ENCODE results near the gene CIART.
"Not testable (repeated sequence)": the region's sequence is repeated elsewhere in the genome, so short reads cannot be mapped to it uniquely, and the experiment has no call there.

Gene CIART, protein sequence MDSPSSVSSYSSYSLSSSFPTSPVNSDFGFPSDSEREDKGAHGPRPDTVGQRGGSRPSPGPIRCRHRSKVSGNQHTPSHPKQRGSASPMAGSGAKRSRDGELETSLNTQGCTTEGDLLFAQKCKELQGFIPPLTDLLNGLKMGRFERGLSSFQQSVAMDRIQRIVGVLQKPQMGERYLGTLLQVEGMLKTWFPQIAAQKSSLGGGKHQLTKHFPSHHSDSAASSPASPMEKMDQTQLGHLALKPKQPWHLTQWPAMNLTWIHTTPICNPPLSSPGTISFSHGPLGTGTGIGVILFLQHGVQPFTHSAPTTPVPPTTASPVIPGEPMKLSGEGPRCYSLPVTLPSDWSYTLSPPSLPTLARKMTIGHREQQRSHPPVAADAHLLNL

DNA sequence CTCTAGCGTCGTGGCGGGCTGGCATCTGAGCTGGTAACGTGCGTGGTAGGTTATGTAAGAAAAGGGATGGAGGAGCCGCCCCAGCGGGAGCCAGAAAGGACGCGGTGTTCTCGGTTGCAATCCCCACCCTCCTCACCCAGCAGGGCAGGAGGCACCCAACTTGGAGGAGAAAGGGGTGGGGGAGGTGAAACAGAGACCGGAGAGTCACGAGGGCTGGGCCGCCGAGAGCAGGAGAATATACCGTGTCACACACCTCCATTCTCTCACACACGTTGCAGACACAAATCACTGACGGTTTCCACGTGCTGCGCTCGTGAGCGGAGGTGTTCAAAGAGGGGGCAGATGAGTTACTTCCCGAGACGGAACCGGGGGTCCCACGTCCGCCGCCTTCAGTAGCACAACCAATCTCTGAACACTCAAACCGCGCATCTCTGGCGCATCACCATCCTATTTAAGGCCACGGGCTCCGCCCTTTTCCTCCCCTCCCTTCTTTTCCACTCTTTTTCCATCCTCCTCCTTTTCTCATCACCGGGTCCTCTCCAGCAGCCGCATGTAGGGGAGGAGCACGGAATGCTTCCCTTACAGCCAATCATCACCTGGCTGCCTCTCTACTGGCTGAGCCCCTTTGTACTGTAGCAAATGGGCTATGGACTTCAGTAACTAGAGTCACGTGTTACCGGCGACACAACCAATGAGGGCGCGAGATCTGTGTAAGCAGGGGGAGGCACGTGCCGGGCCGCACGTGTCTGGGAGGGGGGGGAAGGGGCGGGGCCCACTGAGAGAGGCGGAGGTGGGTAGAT, at the start of gene CIART:
CIART (plus strand) TSS at position 797 of the 800 bp plus-strand sequence. CDS start 714 bp downstream, outside the sequence.
- DNase-seq (ENCODE audit: low read depth in 3 of 3, low spot score in 1 of 3): peak; percentile 51 to 57 (median 52)

DNA sequence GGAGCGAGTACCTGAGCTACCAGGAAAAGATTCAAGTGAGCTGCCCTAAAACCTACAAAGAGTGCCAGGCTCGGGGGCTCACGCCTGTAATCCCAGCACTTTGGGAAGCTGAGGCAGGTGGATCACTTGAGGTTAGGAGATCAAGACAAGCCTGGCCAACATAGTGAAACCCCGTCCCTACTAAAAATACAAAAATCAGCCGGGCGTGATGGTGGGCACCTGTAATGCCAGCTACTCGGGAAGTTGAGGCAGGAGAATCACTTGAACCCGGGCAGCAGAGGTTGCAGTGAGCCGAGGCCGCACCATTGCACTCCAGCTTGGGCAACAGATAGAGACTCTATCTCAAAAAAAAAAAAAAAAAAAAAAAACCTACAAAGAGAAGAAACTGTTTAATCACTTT, 49.4 kb upstream of the CIART start:
- DNase-seq (ENCODE audit: low read depth in 3 of 3, low spot score in 1 of 3): not testable (repeated sequence)

DNA sequence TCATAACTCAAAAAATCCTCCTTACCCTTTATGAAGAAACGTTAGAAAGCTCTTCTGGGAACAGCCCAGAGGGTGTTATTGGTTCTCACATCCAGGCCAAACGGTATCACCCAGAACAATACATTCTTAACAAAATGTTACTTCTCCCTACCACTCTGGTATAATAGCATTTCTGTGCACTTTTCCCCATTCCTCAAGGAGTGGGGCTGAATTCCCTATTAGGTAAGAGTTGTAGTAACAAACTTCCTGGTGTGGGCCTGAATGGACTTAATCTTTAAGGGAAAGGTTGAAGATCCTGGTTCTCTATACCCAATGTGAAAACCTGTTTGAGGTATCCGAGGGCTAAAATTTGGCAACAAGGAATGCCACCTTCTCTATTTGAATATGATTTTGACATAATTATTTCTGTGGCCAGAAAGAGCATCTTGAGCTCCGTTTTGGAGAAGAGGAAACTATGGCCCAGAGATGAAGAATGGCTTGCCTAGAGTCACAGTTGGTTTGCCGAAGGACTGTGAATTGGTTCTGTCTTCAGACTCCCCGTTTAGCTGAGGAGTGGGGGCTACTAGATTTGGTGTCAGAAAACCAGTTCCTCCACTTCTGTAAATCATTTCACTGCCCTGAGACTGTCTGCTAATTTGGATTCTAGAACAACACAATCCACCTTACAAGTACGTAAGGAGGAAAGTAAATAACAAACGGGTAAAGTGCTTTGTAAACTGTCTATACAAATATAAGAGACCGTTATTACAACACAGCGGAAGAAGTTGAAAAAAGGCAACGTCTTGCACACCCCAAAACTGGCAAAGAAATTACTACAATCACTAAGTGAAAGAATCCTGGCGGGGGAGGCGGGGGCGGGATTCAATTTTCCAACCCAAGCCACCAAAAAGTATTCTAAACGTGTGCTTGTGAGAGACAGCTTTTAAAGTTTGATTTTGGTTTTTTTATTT, 48.7 kb upstream of the CIART start:
- DNase-seq (ENCODE audit: low read depth in 3 of 3, low spot score in 1 of 3): peak in 1 of 3 donors; percentile 52

DNA sequence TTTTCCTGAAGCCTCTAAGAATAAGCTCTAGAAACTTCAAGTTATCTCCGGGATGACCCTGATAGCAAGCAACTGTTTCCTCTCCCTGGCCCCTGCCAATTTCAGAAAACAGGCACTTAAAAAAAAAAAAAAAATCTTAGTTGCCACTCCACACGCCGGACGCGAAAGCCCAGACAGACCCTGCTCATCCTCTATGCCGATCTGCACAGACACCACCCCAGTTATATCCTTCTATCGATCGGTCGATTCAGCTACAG, 48.1 kb upstream of the CIART start:
- no peak for DNase-seq (ENCODE audit: low read depth in 3 of 3, low spot score in 1 of 3)

DNA sequence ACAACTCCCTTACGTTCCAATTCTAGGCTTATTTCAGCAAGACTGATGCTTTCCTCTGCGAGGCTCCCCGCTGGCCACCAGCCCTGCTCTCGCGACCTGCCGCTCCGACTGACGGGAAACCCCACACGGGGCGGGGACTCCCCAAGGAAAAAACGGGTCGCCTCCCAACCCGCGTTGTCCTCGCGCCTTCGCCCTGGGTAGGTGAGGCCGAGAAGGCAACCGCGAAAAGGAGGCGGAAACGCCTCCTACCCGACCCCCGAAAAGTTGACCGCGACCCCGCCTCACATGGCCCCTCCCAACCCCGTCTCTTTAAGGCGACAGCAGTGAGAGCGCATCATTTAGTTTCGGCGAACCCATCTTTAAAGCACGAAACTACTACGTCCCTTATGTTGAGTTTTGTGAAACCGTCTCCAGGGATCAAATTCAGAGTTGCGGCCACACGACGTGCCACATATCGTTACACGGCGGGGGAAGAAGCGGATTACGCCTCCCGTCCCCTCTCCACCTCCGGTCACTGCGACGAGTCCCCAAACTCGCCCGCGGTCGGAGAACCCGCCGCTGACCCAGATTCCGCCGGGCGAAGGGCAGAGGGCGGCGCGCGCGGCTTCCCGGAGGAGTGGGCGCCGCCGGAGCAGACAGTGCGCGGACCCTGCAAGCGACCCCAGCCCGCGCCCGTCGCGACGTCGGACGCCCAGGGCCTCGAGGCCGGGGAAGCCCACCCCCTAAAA, 47.6 kb upstream of the CIART start:
- DNase-seq (ENCODE audit: low read depth in 3 of 3, low spot score in 1 of 3): peak; percentile 71 to 83 (median 75)

DNA sequence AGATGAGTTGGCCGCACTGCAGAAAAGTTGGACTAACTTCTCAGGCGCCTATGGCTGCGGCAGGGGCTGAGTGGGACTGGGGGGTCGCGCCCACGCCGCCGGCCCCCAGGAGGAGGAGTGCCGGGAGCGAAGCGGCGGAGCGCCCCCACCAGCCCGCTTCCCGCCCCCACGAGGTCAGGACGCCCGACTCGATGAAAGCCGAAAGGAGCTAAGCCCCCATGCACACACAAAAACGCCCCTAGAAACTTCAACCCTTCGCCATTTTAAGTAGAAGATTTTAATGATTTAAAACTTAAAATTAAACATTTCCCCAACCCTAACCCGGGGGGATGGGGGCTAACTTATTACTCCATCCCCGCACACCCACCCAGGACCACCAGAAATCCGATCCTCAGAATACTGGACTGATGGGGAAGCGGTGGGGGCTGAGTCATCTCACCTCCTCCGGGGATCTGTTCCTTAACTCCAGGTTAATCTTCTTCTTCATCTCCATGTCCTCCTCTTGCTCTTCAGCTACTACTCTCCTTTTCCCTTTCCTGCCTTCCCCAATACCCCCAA, 47.0 kb upstream of the CIART start:
- DNase-seq (ENCODE audit: low read depth in 3 of 3, low spot score in 1 of 3): peak in 1 of 3 donors; percentile 16

DNA sequence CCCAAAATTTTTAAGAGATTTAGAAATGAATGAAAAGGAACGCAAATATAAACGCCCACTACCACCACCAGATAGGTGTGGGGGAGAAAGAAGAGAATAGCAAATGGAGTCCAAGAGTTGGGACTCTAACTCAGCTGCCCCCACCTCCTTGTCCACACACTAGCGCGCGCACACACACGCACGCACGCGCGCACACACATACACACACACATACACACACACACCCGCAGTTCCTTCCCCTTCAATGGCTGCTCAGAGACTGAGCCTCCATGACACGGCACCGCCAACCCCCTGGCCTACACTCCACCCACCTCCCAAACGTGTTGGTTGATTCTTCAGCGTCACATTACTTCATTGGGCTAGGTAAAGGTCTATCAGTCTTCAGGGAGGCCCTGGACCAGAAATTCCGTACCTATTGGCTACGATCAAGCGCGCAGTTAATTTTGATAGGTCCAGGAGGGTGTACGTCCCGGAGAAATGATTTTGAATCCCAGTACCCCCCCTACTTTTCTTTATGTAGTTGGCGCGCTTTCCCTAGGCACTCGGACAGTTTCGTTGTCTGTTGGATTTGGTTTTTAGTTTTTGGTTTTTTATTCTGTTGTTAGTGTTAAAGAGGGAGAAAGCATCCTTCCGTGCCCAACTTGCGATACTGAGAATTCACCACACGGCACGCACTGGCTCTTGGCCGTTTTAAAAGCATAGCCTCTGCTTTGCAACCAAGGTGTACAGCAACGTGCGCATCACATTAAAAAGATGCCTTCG, 46.3 kb upstream of the CIART start, which contains the start of gene ANP32E:
ANP32E (minus strand) TSS at position 261 of the 762 bp plus-strand sequence. CDS start 326 bp downstream, outside the sequence.
- DNase-seq (ENCODE audit: low read depth in 3 of 3, low spot score in 1 of 3): peak; percentile 78 to 91 (median 86)

DNA sequence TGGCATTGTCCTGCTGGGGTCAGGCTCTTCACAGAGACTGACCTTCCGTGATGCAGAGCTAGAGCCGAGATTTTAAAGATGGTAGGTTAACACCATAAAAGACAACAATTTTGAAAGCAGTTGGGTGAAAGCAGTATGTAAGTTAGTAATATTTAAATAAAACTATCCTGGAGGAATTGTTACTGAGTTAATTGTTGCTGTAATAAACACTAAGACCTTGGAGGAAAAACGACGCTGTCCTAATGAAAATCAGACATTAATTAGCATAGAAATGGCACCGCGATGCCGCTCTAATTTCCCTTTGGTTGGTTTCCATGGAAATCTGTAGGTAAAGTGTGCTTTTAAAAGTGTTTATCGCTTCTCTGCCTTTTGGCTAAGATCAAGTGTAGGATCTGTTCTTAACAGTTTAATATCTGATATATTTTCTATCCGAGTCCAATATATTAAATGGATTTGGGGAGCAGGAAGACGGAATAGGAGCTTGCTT, 45.7 kb upstream of the CIART start:
- no peak for DNase-seq (ENCODE audit: low read depth in 3 of 3, low spot score in 1 of 3)

DNA sequence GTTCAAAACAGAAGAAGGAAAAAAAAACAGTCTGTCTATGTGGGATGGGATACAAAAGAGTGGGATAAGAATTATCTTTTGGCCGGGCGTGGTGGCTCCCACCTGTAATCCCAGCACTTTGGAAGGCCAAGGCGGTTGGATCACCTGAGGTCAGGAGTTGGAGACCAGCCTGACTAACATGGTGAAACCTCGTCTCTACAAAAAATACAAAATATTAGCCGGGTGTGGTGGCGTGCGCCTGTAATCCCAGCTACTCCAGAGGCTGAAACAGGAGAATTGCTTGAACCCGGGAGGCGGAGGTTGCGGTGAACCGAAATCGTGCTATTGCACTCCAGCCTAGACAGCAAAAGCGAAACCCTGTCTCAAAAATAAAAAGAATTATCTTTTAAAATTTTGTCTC, 45.2 kb upstream of the CIART start:
- DNase-seq (ENCODE audit: low read depth in 3 of 3, low spot score in 1 of 3): not testable (repeated sequence)

DNA sequence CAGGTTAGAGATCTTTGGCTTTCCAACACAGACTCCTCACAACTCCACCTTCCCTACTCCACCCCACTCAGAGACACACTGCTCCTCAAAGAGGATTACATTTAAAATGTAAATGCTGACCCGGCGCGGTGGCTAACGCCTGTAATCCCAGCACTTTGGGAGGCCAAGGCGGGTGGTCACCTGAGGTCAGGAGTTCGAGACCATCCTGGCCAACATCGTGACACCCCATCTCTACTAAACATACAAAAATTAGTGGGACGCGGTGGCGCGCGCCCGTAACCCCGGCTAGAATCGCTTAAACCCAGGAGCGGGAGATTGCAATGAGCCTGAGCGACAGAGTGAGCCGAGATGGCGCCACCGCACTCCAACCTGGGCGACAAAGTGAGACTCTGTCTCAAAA, 44.6 kb upstream of the CIART start:
- DNase-seq (ENCODE audit: low read depth in 3 of 3, low spot score in 1 of 3): no peak

DNA sequence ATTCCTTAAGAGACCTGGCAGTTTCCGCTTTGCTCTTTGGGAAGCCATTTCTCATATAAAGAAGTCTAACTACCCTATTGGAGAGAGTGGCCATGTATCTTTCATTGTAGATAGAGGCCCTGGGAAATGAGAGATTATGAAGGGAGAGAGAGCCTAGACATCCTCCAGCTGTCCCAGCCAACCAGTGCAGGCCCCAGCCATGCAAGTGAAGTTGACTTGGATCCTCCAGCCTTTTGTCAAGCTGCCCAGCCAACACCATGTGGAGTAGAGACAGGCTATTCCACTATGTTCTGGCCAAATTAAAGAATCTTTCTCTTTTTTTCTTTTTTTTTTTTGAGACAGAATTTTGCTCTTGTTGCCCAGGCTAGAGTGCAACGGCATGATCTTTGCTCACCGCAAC, 39.4 kb upstream of the CIART start:
- DNase-seq (ENCODE audit: low read depth in 3 of 3, low spot score in 1 of 3): no peak

DNA sequence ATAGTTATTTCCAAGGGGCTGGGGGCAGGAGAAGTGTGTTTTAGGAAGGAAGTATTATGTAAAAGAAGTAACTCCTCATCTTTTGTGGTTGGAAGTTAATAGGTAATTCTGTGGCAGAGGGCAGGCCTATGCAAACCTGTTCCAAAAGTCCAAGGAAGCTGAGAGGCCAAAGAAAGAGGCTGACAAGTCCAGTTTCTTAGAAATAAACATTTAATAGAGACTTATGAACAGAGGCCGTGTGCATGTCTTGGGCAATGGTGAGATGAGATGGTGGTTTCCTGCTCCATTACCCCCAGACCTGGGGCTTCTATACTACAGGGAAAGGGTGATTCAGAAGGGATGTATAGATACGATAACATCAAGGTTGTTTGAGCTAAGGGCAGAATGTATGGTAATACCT, 32.4 kb upstream of the CIART start:
- DNase-seq (ENCODE audit: low read depth in 3 of 3, low spot score in 1 of 3): no peak

DNA sequence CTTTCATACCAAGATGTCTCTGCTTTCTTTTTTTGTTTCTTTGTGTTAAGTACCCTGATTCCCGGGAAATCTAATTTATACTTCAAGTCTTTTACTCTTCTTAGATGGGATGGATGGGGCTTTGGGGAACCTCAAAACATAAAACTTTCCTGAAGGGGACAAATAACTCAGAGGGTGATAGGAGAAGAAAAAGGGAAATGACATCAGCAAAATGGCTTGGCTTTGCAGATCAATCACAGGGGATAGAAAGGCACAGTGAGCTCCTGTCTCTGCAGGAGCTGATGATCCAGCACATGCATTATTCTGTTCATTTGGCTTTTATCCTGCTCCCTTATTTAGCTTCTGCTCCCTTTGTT, 26.2 kb upstream of the CIART start:
- DNase-seq (ENCODE audit: low read depth in 3 of 3, low spot score in 1 of 3): no peak

DNA sequence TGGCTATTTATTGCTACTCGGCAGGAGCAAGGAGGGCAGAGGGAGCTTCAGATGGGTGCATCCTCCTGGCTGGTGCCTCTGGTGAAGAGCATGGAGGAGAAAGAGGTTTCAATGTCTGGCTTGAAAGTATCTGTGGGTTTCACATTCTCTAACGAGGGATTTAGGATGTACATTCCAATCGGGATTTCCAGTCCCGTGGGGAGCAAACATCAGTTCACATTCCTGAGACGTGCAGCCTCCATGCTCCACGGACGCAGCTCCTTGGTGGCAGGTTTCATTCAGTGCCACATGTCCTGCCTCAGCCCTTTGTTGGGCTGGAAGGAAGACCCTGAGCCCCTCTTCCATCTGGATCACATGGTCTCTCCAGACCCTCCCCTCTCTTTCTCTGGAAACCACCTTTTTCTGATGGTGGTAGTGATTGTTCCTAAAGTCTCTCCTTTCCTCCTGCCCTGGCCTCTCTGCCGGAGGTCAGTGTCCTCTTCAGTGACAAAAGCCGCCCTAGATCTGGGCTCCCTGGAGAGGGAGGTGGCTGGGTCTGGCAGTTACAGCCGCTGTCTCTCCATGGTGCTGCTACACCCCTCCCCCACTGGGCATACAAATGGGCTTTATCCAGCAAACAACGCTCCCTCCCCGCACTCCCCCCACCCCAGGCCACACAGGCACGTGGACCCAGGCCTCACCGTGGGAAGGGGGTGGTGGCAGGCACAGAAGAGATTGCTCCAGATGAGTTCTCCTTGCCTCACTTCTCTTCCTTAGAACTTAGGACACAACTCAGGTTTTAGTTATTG, 25.6 kb upstream of the CIART start:
- no peak for DNase-seq (ENCODE audit: low read depth in 3 of 3, low spot score in 1 of 3)

DNA sequence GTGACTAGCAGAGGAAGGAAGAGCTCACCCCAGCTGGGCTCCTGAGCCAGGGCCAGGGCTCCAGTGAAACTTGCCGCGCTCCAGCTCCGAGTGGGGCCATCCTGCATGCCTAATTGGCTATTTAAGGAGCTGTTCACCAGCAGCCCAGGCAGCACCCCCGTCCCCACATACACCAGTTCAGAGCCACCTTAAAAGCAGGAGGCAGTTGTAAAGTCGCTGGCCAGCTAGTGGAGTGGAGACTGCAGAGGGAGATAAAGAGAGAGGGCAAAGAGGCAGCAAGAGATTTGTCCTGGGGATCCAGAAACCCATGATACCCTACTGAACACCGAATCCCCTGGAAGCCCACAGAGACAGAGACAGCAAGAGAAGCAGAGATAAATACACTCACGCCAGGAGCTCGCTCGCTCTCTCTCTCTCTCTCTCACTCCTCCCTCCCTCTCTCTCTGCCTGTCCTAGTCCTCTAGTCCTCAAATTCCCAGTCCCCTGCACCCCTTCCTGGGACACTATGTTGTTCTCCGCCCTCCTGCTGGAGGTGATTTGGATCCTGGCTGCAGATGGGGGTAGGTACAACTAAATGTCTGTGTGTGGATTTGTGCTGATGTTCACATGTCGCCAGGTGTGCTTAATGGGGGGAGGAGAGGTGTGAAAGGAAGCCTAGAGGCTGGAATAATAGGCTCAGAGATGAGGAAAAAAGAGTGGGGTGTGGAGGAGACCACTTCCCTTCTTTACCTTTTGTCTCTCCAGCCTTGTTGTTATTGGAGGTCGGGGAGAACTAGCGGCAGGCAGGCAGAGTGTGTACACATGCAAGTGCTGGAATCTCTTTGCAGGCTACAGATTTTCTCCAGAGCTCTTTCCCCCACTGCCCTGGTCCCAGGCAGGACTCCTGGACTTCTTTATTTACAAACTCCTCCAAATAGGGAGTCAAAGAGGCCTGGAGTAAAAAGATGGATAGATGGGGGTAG, 24.4 kb upstream of the CIART start, which contains the start of gene CA14:
CA14 (plus strand) TSS at position 151 of the 962 bp plus-strand sequence; CDS start at position 506, 355 bp downstream.
- no peak for DNase-seq (ENCODE audit: low read depth in 3 of 3, low spot score in 1 of 3)

DNA sequence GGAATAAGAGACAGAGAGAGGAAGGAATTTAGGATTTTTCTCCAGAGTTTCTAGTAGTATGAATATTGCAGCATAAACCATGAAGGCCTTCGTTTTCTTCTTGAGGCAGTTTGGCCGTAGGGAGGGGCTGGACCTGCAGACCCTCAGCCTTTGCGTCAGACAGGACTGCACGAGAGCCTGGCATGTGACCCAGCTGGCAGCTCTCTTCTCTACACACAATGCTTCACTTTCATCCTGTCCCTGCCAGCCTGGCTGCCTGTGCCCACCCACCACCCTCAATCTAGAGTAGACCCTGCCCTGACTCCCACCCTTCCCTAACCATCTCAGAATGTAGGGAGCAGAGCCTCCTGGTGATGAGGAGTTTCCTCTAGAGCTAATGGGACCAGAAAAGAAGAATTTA, 23.1 kb upstream of the CIART start:
- no peak for DNase-seq (ENCODE audit: low read depth in 3 of 3, low spot score in 1 of 3)
